ENCODE results near the gene CEP19. TPM values are rescaled to one million over a fixed set of nuclear protein-coding genes. Genes with fewer than 3 reads are reported as not detected.

CEP19 gene
- total RNA-seq, 1 experiment from 2014 or later, result 7.1 TPM

DNA sequence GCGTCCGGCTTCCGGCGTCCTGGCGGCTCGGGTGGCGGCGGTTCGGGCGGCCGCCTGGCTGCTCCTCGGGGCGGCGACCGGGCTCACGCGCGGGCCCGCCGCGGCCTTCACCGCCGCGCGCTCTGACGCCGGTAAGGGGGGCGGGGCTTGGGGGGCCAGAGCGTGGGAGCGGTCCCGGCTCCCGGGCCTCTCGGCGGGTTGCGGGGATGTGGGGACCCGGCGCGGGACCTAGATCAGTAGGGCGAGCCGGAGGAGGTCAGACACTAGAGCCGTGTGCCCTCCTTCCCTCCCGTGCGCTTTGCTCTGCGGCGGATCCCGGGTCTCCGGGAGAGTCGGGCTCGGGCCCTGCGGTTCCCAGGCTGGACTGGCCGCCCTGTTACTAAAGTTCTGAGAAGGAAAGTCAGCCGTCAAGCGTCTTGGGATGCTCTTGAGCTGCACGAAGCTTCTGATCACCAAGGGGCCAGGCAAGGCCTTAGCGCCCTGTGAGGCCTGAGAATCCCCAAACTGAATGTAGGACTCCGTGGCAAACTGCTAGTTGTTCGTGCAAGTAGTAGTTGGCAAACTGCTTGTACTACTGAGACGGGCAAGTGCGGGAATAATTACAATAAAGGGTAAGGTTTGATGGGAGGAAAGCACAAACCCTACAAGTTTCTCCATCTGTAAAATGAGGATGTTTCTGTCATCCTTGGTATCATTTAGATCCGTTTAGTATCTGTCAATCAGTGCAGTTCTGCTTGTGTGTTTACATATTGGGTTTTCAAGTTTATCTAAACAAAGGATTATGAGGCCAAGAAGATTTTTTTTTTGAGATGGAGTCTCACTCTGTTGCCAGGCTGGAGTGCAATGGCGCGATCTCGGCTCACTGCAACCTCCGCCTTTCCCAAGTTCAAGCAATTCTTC, 714 bp upstream of the CEP19 start:
- 0 out of 2 replicates have a peak, but pooled peaks cover 2% of the 10 kb centered on the region for H3K36me3 ChIP-seq (ENCODE audit: control insufficient read depth, insufficient read depth, low read length)
- TF ChIP-seq SIN3A (IDR thresholded peaks at IDR 0.05; ENCODE audit: borderline replicate concordance, insufficient read depth, low read depth, low read length) (peak; percentile 50; the same call in 1 of the 2 replicates), POLR2AphosphoS5 (IDR thresholded peaks at IDR 0.05; ENCODE audit: low read depth, low read length) (no peak)
- no peaks in the 10 kb centered on the region for H3K27me3 ChIP-seq (ENCODE audit: control insufficient read depth, insufficient read depth, low read length)
- ChIA-PET CTCF (interaction anchor here (0.7 kb wide), 1 partner anchor 14 kb away, joined by 3 read pairs; no protein-coding TSS in a partner anchor), POLR2A (interaction anchor here (0.6 to 1.0 kb wide), 2 partner anchors 27 to 119 kb away, joined by 5 read pairs; partner anchors contain the start of gene PAK2)
- BruUV-seq (replicated peaks), result TSS peak; percentile 79
- intact Hi-C loops (cut with micrococcal nuclease; ENCODE audit: unreplicated experiment), result no loop called here
- H3K4me3 ChIP-seq (ENCODE audit: low read depth in 2 of 2, low read length in 2 of 2), result peak overlapping the region; percentile 83 to 92
- DNase-seq (ENCODE audit: low read depth, low spot score) (no peak), ATAC-seq (peak; percentile 85)
- in situ Hi-C loops (cut with HindIII; ENCODE audit: low pct_unique_long_range_greater_than_20kb, low sequenced_read_pairs), result no loop called here
- H3K9me3 ChIP-seq (ENCODE audit: control insufficient read depth, insufficient read depth, low read depth, low read length), result no peaks in the 10 kb centered on the region
- H3K27ac ChIP-seq (ENCODE audit: low read length), result peak overlapping the region; percentile 85
- peaks cover 19% of the 10 kb centered on the region for H3K4me1 ChIP-seq (ENCODE audit: control insufficient read depth, insufficient read depth, low read length)

DNA sequence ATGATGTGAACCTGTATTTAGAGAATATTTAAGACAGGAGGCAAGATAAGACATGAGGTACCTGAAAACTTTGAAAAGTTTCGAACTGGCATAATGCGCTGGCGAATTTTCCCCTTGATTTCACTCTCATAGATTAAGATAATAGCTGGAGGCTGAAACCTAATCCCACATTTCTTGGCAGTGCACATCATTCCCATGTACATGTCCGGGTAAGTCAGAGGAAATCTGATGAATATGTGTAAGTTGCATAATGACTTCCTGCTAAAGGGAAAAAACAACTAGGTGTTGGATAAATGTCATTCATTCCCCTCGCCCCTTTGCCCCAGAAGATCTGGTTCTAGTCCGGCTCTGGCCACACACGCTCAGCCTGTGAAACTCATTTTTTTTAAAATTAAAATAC, 3.6 kb downstream of the CEP19 start:
- ChIA-PET CTCF (no interaction called here), POLR2A (interaction anchor here (0.5 to 0.6 kb wide), 2 partner anchors 33 to 251 kb away, joined by 3 to 12 read pairs; no protein-coding TSS in a partner anchor)
- Histone ChIP-seq H3K36me3 (ENCODE audit: control insufficient read depth, insufficient read depth, low read length) (0 out of 2 replicates have a peak, but pooled peaks cover 2% of the 10 kb centered on the region), H3K4me1 (ENCODE audit: control insufficient read depth, insufficient read depth, low read length) (no peaks in the 10 kb centered on the region; the same call in 1 of the 2 replicates), H3K4me3 (ENCODE audit: low read depth in 2 of 2, low read length in 2 of 2) (no peak overlapping the region), H3K9me3 (ENCODE audit: control insufficient read depth, insufficient read depth, low read depth, low read length) (no peaks in the 10 kb centered on the region), H3K27me3 (ENCODE audit: control insufficient read depth, insufficient read depth, low read length) (no peaks in the 10 kb centered on the region), H3K27ac (ENCODE audit: low read length) (no peak overlapping the region)
- TF ChIP-seq TCF7L2 (IDR thresholded peaks at IDR 0.05; ENCODE audit: low read depth, low read length) (no peak), POLR2AphosphoS5 (IDR thresholded peaks at IDR 0.05; ENCODE audit: low read depth, low read length) (no peak), REST (IDR thresholded peaks at IDR 0.05; ENCODE audit: insufficient read depth in 1 of 2, low read depth in 2 of 2, low read length in 1 of 2) (no peak), SIN3A (IDR thresholded peaks at IDR 0.05; ENCODE audit: borderline replicate concordance, insufficient read depth, low read depth, low read length) (no peak)
- TF ChIP-seq, protein P1, sequence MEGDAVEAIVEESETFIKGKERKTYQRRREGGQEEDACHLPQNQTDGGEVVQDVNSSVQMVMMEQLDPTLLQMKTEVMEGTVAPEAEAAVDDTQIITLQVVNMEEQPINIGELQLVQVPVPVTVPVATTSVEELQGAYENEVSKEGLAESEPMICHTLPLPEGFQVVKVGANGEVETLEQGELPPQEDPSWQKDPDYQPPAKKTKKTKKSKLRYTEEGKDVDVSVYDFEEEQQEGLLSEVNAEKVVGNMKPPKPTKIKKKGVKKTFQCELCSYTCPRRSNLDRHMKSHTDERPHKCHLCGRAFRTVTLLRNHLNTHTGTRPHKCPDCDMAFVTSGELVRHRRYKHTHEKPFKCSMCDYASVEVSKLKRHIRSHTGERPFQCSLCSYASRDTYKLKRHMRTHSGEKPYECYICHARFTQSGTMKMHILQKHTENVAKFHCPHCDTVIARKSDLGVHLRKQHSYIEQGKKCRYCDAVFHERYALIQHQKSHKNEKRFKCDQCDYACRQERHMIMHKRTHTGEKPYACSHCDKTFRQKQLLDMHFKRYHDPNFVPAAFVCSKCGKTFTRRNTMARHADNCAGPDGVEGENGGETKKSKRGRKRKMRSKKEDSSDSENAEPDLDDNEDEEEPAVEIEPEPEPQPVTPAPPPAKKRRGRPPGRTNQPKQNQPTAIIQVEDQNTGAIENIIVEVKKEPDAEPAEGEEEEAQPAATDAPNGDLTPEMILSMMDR (IDR thresholded peaks at IDR 0.05), result no peak
- intact Hi-C loops (cut with micrococcal nuclease; ENCODE audit: unreplicated experiment) (no loop called here), in situ Hi-C loops (cut with HindIII; ENCODE audit: low pct_unique_long_range_greater_than_20kb, low sequenced_read_pairs) (no loop called here)
- DNase-seq (ENCODE audit: low read depth, low spot score) (no peak), ATAC-seq (no peak)
- BruUV-seq (replicated peaks), result no TSS peak
